ES-I3 (cell line): Measurements from ENCODE around the gene USP7.

Experiments
- H3K36me3 ChIP-seq: 2 replicates; pipeline ENCODE4 v1.6.1; 2013; ENCODE audit warnings: mild to moderate bottlenecking, low read length, control low read depth, moderate library complexity; ENCODE audit not compliant: insufficient read depth
- H3K4me1 ChIP-seq: 2 replicates; pipeline ENCODE4 v1.6.1; 2013; ENCODE audit warnings: mild to moderate bottlenecking, control low read depth, low read length; ENCODE audit not compliant: insufficient read depth
- H3K9ac ChIP-seq: 2 replicates; pipeline ENCODE4 v1.6.1; 2013; ENCODE audit warnings: low read depth, mild to moderate bottlenecking, low read length, moderate library complexity
- H3K9me3 ChIP-seq: 2 replicates; pipeline ENCODE4 v1.6.1; 2013; ENCODE audit warnings: mild to moderate bottlenecking, low read length, moderate library complexity; ENCODE audit not compliant: control insufficient read depth, insufficient read depth

Gene USP7

DNA sequence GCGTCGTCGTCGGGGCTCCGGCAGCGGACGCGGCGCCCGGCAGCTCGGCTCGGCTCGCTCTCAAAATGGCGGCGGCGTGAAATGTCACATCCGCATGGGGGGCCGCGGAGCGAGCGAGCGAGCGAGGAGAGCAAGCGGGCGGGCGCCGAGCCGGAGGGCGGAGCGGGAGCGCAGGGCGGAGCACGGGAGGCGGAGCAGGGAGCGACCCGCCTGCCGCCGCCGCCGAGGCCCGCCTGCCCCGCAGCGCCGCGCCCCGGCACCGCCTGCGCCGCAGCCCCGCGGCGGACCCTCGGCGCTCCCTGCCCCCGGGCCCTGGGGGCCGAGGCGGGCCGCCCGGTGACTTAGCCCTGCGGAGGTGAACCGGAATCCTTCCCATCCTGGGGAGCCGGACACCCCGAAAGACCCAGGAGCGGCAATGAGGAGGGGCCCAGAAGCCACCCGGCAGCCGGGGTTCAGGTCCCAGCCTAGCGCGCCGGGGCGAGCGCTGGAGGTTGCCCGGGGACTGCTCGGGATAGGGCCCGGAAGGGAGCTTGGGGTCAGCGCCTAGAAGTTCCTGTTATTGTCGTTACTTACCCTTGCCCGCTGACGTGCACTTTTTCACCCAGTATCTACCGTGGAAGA is at the start of gene USP7:
TSS of gene USP7 (minus strand) at position 86 of the 621 bp plus-strand sequence. CDS start 621 bp downstream, outside the sequence.
- Histone ChIP-seq H3K9ac (peak within 1 kb of the TSS; percentile 78), H3K4me1 (peaks cover 36% of the 10 kb centered on the region), H3K9me3 (no peaks in the 10 kb centered on the region), H3K36me3 (no peaks in the 10 kb centered on the region)

DNA sequence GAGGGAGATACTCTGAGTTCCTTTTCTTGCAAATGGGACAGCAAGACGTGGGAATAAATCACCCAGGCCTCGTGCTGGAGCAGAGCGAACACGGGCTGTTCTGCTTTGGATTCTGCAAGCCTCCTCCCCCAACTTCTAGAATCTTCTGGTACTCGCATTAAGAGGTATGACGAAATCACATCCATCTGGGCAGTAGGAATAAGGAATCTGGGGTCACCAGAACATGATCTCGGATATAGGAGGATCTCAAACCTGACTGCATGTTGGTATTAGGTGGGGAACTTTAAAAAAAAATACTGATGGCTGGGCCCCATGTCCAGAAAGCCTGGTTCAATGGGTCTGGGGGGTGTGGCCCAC is 49.8 kb upstream of the USP7 start:
- H3K36me3 ChIP-seq = no peaks in the 10 kb centered on the region
- peaks cover 6% of the 10 kb centered on the region for H3K9me3 ChIP-seq
- H3K4me1 ChIP-seq = peaks cover 6% of the 10 kb centered on the region; the same call in 1 of the 2 replicates
- no peak overlapping the region for H3K9ac ChIP-seq

DNA sequence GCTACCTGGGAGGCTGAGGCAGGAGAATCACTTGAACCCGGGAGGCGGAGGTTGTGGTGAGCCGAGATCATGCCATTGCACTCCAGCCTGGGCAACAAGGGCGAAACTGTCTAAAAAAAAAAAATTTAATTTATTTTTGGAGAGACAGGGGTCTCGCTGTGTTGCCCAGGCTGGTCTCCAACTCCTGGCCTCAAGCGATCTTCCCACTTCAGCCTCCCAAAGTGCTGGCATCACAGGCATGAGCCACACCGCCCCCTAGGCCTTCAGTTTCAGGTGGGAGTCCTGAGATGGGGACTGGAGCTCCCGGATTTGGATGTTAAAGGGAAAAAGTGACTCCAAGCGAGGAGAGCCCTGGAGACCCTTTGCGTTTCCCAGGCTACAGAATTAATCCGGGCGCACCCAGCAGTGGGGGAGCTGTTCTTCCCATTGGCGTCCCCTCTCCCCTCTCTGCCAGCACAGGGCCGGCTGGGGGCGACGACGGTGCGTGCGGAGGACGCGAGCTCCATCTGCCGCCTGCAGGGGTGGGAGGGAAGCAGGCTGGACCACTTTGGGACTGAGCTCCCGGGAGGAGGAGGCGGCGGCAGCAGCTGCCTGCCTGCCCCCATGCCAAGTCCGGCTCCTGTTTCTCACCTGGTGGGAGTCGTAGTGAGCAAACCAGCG is 49.3 kb upstream of the USP7 start:
- peaks cover 6% of the 10 kb centered on the region for H3K9me3 ChIP-seq
- no peak overlapping the region; the same call in 1 of the 2 replicates for H3K9ac ChIP-seq
- peaks cover 6% of the 10 kb centered on the region; the same call in 1 of the 2 replicates for H3K4me1 ChIP-seq
- H3K36me3 ChIP-seq = no peaks in the 10 kb centered on the region

GRCh38 chr16:9012330-9012729 is 48.6 kb upstream of the USP7 start:
- Histone ChIP-seq H3K9me3 (peaks cover 6% of the 10 kb centered on the region), H3K9ac (no peak overlapping the region), H3K4me1 (peaks cover 6% of the 10 kb centered on the region; the same call in 1 of the 2 replicates), H3K36me3 (no peaks in the 10 kb centered on the region)

DNA sequence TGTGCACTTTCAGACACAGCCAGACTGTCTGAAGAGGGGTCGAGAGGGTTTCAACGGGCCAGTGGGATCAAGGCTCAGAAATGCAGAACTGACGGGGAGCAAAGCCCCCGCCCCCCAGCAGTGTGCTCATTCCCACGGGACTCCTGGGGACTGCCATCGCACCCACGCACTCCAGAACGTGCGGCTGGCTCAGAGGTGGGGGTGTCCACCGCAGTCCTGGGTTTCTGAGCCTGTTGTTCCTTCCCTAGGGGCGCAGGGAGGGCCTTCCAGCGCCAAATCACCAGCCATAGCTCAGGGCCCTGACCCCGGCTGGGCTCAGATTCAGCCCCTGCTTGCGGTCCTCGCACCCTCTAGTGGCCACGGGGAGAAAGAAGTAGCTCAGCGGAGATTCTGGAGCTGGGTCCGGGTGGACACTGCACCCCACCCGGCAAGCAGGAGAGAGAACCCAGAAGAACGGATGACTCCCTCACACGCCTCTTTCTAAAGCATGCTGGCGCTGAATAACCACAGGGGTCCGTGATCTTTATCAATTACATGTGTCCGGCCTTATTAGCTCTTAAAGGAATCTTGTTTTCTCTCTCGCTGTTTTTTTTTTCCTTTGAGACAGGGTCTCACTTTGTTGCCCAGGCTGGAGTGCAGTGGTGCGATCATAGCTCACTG is 45.0 kb upstream of the USP7 start:
- H3K4me1 ChIP-seq = no peaks in the 10 kb centered on the region
- no peak overlapping the region; the same call in 1 of the 2 replicates for H3K9ac ChIP-seq
- H3K9me3 ChIP-seq = no peaks in the 10 kb centered on the region
- no peaks in the 10 kb centered on the region for H3K36me3 ChIP-seq

- no peaks in the 10 kb centered on the region for H3K4me1 ChIP-seq
- H3K9ac ChIP-seq = no peak overlapping the region
- H3K36me3 ChIP-seq = no peaks in the 10 kb centered on the region
- H3K9me3 ChIP-seq = no peaks in the 10 kb centered on the region
These were observed 43.6 kb upstream of the USP7 start for GRCh38 chr16:9007177-9007794.

- H3K4me1 ChIP-seq = no peaks in the 10 kb centered on the region
- H3K9ac ChIP-seq = no peak overlapping the region
- H3K9me3 ChIP-seq = no peaks in the 10 kb centered on the region
- no peaks in the 10 kb centered on the region for H3K36me3 ChIP-seq
These were observed 40.5 kb upstream of the USP7 start for GRCh38 chr16:9004183-9004582.

- no peaks in the 10 kb centered on the region for H3K9me3 ChIP-seq
- no peaks in the 10 kb centered on the region for H3K4me1 ChIP-seq
- H3K9ac ChIP-seq = no peak overlapping the region
- no peaks in the 10 kb centered on the region for H3K36me3 ChIP-seq
These were observed 40.1 kb upstream of the USP7 start for GRCh38 chr16:9003763-9004162.

GRCh38 chr16:9003322-9003721 is 39.6 kb upstream of the USP7 start:
- Histone ChIP-seq H3K9ac (no peak overlapping the region), H3K4me1 (no peaks in the 10 kb centered on the region), H3K36me3 (no peaks in the 10 kb centered on the region), H3K9me3 (no peaks in the 10 kb centered on the region)

GRCh38 chr16:9002042-9002441 is 38.3 kb upstream of the USP7 start:
- Histone ChIP-seq H3K9ac (no peak overlapping the region), H3K36me3 (no peaks in the 10 kb centered on the region), H3K9me3 (no peaks in the 10 kb centered on the region), H3K4me1 (no peaks in the 10 kb centered on the region)

GRCh38 chr16:9000664-9001063 is 37.0 kb upstream of the USP7 start:
- H3K4me1 ChIP-seq = no peaks in the 10 kb centered on the region
- H3K9ac ChIP-seq = no peak overlapping the region
- H3K9me3 ChIP-seq = no peaks in the 10 kb centered on the region
- H3K36me3 ChIP-seq = no peaks in the 10 kb centered on the region

DNA sequence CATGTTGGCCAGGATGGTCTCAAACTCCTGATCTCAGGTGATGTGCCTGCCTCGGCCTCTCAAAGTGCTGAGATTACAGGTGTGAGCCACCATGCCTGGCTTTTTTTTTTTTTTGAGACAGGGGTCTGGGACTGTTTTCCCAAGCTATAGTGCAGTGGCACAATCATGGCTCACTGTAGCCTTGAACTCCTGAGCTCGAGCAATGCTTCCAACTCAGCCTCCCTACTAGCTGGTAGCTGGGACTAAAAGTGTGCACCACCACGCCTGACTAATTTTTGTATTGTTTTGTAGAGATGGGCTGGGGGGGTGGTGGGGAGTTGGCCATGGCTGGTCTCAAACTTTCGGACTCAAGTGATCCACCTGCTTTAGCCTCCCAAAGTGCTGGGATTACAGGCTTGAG is 36.1 kb upstream of the USP7 start:
- Histone ChIP-seq H3K4me1 (no peaks in the 10 kb centered on the region), H3K36me3 (no peaks in the 10 kb centered on the region), H3K9me3 (no peaks in the 10 kb centered on the region), H3K9ac (no peak overlapping the region)

DNA sequence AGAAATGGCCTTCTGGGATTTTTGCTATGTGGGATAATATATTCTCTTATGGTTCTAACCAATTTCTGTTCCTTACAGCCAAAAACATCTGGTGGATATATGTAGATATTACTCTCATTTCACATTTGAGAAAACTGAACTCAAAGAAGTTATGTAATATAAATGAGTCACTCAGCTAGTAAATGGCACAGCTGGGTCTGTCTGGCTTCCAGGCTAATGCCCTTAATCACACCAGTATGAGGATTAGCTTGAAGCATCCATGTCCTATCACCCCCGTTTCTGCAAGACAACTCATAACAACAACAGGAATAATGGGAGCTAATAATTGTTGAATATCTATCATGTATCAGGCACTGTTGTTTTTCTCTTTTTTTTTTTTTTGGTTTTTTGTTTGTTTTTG is 34.4 kb upstream of the USP7 start:
- no peaks in the 10 kb centered on the region for H3K36me3 ChIP-seq
- no peak overlapping the region for H3K9ac ChIP-seq
- no peaks in the 10 kb centered on the region for H3K4me1 ChIP-seq
- no peaks in the 10 kb centered on the region for H3K9me3 ChIP-seq

DNA sequence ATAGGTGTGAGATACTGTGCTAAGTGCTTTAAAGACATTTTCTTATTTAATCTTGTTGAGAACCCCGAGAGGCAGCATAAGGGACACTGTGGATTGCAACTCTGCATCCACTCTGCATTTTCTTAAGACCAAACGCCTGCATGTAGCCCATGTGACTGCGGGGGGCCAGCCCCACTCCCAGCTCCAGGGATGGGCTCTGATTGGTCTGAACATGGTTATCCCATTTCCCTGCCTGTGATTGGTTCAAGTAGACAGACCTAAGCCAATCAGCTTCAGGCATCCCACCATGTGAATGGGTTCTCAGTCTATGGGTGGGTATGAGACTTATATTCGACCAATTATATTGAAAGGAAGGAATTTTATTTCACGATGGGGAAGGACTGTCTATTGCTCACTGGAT is 33.2 kb upstream of the USP7 start:
- Histone ChIP-seq H3K9ac (no peak overlapping the region), H3K4me1 (no peaks in the 10 kb centered on the region), H3K36me3 (no peaks in the 10 kb centered on the region), H3K9me3 (no peaks in the 10 kb centered on the region)
